Measurements from ENCODE around the gene ISLR. TPM values are rescaled to one million over a fixed set of nuclear protein-coding genes. Genes with fewer than 3 reads are reported as not detected.

Gene ISLR
- total and polyA plus RNA-seq, 2 experiments from 2014 or later, result 0.55 TPM; not detected in 1

DNA sequence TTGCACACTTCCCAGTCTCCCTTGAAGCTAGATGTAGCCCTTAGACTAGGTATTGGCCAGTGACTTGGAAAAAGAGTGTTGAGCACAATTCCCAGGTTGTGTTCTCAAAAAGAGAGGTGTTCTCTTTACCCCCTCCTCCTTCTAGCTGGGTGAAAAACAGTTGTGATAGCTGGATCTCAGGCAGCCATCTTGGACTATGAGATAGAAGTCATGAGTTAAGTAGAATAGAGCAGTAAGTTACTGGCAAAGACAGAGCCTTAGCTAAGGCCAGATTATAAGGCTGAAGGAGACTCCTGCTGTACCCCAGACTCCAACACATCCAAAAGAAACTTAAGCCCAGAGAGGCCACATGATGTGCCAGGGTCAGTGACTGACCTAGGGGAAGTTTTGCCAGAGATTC, 37.2 kb downstream of the ISLR start:
- H4K20me1 ChIP-seq (replicated peaks; ENCODE audit: insufficient read depth), result no peaks in the 10 kb centered on the region
- Mint-ChIP-seq H3K9me3 (no peaks in the 10 kb centered on the region; the same call in 1 of the 3 replicates), H3K36me3 (ENCODE audit: low read depth) (peaks cover 24% of the 10 kb centered on the region; the same call in 2 of the 3 replicates), H3K4me1 (peaks cover 85% of the 10 kb centered on the region), H3K4me3 (no peak overlapping the region), H3K27me3 (ENCODE audit: insufficient read depth, low read depth, poor library complexity) (peaks cover 43% of the 10 kb centered on the region), H3K27ac (no peak overlapping the region)
- TF ChIP-seq POLR2AphosphoS5 (IDR thresholded peaks at IDR 0.05; ENCODE audit: low read depth) (no peak), ZNF114 (CRISPR knock-in tag; IDR thresholded peaks at IDR 0.05) (no peak)
- TF ChIP-seq, protein P1, sequence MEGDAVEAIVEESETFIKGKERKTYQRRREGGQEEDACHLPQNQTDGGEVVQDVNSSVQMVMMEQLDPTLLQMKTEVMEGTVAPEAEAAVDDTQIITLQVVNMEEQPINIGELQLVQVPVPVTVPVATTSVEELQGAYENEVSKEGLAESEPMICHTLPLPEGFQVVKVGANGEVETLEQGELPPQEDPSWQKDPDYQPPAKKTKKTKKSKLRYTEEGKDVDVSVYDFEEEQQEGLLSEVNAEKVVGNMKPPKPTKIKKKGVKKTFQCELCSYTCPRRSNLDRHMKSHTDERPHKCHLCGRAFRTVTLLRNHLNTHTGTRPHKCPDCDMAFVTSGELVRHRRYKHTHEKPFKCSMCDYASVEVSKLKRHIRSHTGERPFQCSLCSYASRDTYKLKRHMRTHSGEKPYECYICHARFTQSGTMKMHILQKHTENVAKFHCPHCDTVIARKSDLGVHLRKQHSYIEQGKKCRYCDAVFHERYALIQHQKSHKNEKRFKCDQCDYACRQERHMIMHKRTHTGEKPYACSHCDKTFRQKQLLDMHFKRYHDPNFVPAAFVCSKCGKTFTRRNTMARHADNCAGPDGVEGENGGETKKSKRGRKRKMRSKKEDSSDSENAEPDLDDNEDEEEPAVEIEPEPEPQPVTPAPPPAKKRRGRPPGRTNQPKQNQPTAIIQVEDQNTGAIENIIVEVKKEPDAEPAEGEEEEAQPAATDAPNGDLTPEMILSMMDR (conservative IDR thresholded peaks at IDR 0.05; ENCODE audit: low read depth in 2 of 2), result no peak
- DNase-seq (ENCODE audit: low spot score), result no peak
- no peak for ATAC-seq
- H3K4me3 ChIP-seq, result no peak overlapping the region
- no peaks in the 10 kb centered on the region for H3K79me2 ChIP-seq (replicated peaks; ENCODE audit: insufficient read depth)
- peaks cover 31% of the 10 kb centered on the region for H3K27me3 ChIP-seq (ENCODE audit: insufficient read depth)
- peaks cover 9% of the 10 kb centered on the region for H3F3A ChIP-seq (replicated peaks; ENCODE audit: low read depth)
- H3K4me1 ChIP-seq (ENCODE audit: insufficient read depth), result peaks cover 68% of the 10 kb centered on the region
- no peak overlapping the region for H2AFZ ChIP-seq
- H3K36me3 ChIP-seq (ENCODE audit: insufficient read depth), result no peaks in the 10 kb centered on the region
- no peaks in the 10 kb centered on the region for H3K9me2 ChIP-seq (ENCODE audit: insufficient read depth)
- no peak overlapping the region for H3K27ac ChIP-seq (ENCODE audit: low read depth)
- no peak overlapping the region for H3K4me2 ChIP-seq

DNA sequence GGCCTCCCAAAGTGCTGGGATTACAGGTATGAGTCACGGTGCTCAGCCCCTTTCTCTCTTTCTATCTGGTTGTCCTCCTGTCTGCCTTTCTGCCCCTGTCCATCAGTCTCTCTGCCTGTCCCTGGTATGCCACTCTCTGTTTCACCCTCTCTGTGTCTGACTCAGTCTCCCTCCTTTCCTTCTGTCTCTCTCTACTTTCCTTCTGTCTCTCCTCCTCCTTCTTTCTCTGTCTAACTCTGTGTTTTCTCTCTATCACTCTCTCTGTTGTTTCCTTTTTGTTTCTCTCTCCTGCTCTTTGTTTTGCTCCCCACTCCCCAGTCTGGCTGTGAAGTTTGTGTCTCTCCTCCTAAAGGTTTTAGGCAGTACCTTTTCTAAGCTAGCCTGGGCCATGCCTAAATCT, 38.1 kb downstream of the ISLR start:
- Histone ChIP-seq H3K79me2 (replicated peaks; ENCODE audit: insufficient read depth) (no peaks in the 10 kb centered on the region), H3K36me3 (ENCODE audit: insufficient read depth) (no peaks in the 10 kb centered on the region), H3F3A (replicated peaks; ENCODE audit: low read depth) (peaks cover 9% of the 10 kb centered on the region), H4K20me1 (replicated peaks; ENCODE audit: insufficient read depth) (0 out of 2 replicates have a peak, but pooled peaks cover 4% of the 10 kb centered on the region), H3K4me2 (peak overlapping the region; percentile 62; the same call in 1 of the 2 replicates), H3K4me1 (ENCODE audit: insufficient read depth) (peaks cover 73% of the 10 kb centered on the region), H3K27me3 (ENCODE audit: insufficient read depth) (peaks cover 39% of the 10 kb centered on the region), H3K4me3 (no peak overlapping the region), H3K9me2 (ENCODE audit: insufficient read depth) (no peaks in the 10 kb centered on the region), H2AFZ (no peak overlapping the region), H3K27ac (ENCODE audit: low read depth) (no peak overlapping the region)
- Mint-ChIP-seq H3K27me3 (ENCODE audit: insufficient read depth, low read depth, poor library complexity) (peaks cover 51% of the 10 kb centered on the region), H3K4me1 (peaks cover 85% of the 10 kb centered on the region), H3K36me3 (ENCODE audit: low read depth) (peaks cover 24% of the 10 kb centered on the region; the same call in 2 of the 3 replicates), H3K27ac (no peak overlapping the region), H3K9me3 (no peaks in the 10 kb centered on the region; the same call in 1 of the 3 replicates), H3K4me3 (no peak overlapping the region)
- DNase-seq (ENCODE audit: low spot score) (no peak), ATAC-seq (no peak)
- TF ChIP-seq EZH2phosphoT487 (IDR thresholded peaks at IDR 0.05; ENCODE audit: unreplicated experiment), result no peak
- TF ChIP-seq, protein P2, sequence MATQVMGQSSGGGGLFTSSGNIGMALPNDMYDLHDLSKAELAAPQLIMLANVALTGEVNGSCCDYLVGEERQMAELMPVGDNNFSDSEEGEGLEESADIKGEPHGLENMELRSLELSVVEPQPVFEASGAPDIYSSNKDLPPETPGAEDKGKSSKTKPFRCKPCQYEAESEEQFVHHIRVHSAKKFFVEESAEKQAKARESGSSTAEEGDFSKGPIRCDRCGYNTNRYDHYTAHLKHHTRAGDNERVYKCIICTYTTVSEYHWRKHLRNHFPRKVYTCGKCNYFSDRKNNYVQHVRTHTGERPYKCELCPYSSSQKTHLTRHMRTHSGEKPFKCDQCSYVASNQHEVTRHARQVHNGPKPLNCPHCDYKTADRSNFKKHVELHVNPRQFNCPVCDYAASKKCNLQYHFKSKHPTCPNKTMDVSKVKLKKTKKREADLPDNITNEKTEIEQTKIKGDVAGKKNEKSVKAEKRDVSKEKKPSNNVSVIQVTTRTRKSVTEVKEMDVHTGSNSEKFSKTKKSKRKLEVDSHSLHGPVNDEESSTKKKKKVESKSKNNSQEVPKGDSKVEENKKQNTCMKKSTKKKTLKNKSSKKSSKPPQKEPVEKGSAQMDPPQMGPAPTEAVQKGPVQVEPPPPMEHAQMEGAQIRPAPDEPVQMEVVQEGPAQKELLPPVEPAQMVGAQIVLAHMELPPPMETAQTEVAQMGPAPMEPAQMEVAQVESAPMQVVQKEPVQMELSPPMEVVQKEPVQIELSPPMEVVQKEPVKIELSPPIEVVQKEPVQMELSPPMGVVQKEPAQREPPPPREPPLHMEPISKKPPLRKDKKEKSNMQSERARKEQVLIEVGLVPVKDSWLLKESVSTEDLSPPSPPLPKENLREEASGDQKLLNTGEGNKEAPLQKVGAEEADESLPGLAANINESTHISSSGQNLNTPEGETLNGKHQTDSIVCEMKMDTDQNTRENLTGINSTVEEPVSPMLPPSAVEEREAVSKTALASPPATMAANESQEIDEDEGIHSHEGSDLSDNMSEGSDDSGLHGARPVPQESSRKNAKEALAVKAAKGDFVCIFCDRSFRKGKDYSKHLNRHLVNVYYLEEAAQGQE (IDR thresholded peaks at IDR 0.05; ENCODE audit: unreplicated experiment), result no peak
- TF ChIP-seq, protein P3, sequence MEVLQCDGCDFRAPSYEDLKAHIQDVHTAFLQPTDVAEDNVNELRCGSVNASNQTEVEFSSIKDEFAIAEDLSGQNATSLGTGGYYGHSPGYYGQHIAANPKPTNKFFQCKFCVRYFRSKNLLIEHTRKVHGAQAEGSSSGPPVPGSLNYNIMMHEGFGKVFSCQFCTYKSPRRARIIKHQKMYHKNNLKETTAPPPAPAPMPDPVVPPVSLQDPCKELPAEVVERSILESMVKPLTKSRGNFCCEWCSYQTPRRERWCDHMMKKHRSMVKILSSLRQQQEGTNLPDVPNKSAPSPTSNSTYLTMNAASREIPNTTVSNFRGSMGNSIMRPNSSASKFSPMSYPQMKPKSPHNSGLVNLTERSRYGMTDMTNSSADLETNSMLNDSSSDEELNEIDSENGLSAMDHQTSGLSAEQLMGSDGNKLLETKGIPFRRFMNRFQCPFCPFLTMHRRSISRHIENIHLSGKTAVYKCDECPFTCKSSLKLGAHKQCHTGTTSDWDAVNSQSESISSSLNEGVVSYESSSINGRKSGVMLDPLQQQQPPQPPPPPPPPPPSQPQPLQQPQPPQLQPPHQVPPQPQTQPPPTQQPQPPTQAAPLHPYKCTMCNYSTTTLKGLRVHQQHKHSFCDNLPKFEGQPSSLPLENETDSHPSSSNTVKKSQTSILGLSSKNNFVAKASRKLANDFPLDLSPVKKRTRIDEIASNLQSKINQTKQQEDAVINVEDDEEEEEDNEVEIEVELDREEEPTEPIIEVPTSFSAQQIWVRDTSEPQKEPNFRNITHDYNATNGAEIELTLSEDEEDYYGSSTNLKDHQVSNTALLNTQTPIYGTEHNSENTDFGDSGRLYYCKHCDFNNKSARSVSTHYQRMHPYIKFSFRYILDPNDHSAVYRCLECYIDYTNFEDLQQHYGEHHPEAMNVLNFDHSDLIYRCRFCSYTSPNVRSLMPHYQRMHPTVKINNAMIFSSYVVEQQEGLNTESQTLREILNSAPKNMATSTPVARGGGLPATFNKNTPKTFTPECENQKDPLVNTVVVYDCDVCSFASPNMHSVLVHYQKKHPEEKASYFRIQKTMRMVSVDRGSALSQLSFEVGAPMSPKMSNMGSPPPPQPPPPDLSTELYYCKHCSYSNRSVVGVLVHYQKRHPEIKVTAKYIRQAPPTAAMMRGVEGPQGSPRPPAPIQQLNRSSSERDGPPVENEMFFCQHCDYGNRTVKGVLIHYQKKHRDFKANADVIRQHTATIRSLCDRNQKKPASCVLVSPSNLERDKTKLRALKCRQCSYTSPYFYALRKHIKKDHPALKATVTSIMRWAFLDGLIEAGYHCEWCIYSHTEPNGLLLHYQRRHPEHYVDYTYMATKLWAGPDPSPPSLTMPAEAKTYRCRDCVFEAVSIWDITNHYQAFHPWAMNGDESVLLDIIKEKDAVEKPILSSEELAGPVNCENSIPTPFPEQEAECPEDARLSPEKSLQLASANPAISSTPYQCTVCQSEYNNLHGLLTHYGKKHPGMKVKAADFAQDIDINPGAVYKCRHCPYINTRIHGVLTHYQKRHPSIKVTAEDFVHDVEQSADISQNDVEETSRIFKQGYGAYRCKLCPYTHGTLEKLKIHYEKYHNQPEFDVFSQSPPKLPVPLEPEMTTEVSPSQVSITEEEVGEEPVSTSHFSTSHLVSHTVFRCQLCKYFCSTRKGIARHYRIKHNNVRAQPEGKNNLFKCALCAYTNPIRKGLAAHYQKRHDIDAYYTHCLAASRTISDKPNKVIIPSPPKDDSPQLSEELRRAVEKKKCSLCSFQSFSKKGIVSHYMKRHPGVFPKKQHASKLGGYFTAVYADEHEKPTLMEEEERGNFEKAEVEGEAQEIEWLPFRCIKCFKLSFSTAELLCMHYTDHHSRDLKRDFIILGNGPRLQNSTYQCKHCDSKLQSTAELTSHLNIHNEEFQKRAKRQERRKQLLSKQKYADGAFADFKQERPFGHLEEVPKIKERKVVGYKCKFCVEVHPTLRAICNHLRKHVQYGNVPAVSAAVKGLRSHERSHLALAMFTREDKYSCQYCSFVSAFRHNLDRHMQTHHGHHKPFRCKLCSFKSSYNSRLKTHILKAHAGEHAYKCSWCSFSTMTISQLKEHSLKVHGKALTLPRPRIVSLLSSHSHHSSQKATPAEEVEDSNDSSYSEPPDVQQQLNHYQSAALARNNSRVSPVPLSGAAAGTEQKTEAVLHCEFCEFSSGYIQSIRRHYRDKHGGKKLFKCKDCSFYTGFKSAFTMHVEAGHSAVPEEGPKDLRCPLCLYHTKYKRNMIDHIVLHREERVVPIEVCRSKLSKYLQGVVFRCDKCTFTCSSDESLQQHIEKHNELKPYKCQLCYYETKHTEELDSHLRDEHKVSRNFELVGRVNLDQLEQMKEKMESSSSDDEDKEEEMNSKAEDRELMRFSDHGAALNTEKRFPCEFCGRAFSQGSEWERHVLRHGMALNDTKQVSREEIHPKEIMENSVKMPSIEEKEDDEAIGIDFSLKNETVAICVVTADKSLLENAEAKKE (CRISPR knock-in tag; IDR thresholded peaks at IDR 0.05), result no peak
- no peak for TF ChIP-seq STAT1 (IDR thresholded peaks at IDR 0.05; ENCODE audit: unreplicated experiment)
- no peak for TF ChIP-seq ZNF114 (CRISPR knock-in tag; IDR thresholded peaks at IDR 0.05)
- TF ChIP-seq, protein P4, sequence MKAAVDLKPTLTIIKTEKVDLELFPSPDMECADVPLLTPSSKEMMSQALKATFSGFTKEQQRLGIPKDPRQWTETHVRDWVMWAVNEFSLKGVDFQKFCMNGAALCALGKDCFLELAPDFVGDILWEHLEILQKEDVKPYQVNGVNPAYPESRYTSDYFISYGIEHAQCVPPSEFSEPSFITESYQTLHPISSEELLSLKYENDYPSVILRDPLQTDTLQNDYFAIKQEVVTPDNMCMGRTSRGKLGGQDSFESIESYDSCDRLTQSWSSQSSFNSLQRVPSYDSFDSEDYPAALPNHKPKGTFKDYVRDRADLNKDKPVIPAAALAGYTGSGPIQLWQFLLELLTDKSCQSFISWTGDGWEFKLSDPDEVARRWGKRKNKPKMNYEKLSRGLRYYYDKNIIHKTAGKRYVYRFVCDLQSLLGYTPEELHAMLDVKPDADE (IDR thresholded peaks at IDR 0.05), result no peak

Data from GM23338 (cell line).